HepG2 (cell line): Measurements from ENCODE around the gene HMGN1. TPM values are rescaled to one million over a fixed set of nuclear protein-coding genes. Genes with fewer than 3 reads are reported as not detected.
A peak's percentile ranks its signal among the peaks of the same experiment; 100 is the strongest.

ENCODE experiments used
- CBX2 ChIP-seq, 2 experiments: fragments of 200-600 bp in 1 of 2; sonication (generic); formaldehyde crosslinking in 1 of 2; IDR thresholded peaks; 2 replicates each; pipeline versions ENCODE4 v1.7.0 to v1.8.1; 2018 to 2022; ENCODE audit warnings: low read depth in 2 of 2, low read length in 1 of 2, mild to moderate bottlenecking in 1 of 2, missing genetic modification reagents in 1 of 2
- KLF12 ChIP-seq: sonication (generic); formaldehyde crosslinking; IDR thresholded peaks from 2 replicates; pipeline ENCODE4 v1.4.0; 2020; ENCODE audit warnings: missing genetic modification reagents, borderline replicate concordance
- NAIF1 ChIP-seq: sonication (generic); formaldehyde crosslinking; IDR thresholded peaks from 2 replicates; pipeline ENCODE4 v1.5.0; 2020; ENCODE audit warnings: mild to moderate bottlenecking, missing genetic modification reagents, borderline replicate concordance
- RFXAP ChIP-seq: sonication (generic); formaldehyde crosslinking; IDR thresholded peaks from 2 replicates; pipeline ENCODE4 v1.4.0; 2020; ENCODE audit warnings: missing genetic modification reagents, borderline replicate concordance
- SMARCE1 ChIP-seq: fragments of 450-650 bp; IDR thresholded peaks from 2 replicates; pipeline ENCODE4 v1.6.1; 2017; ENCODE audit warnings: borderline replicate concordance
- TCF7 ChIP-seq: sonication (generic); IDR thresholded peaks from 2 replicates; pipeline ENCODE4 v1.6.1; 2016; ENCODE audit warnings: antibody characterized with exemption, low read depth
- TGIF2 ChIP-seq: IDR thresholded peaks from 2 replicates; pipeline ENCODE4 v1.6.1; 2016; ENCODE audit warnings: control low read depth, missing compliant biosample characterization
- TSC22D2 ChIP-seq: sonication (generic); formaldehyde crosslinking; IDR thresholded peaks from 2 replicates; pipeline ENCODE4 v1.5.1; 2020; ENCODE audit warnings: missing genetic modification reagents, mild to moderate bottlenecking, borderline replicate concordance
- ZBTB1 ChIP-seq: sonication (generic); formaldehyde crosslinking; IDR thresholded peaks from 2 replicates; pipeline ENCODE4 v1.4.0; 2020; ENCODE audit warnings: missing genetic modification reagents, borderline replicate concordance
- ZNF292 ChIP-seq: sonication (generic); formaldehyde crosslinking; IDR thresholded peaks from 2 replicates; pipeline ENCODE4 v1.8.1; 2022; ENCODE audit warnings: mild to moderate bottlenecking, low read depth, missing genetic modification reagents, borderline replicate concordance
- polyA plus RNA-seq, 8 experiments: library from polyadenylated mRNA; depleted of rRNA in 3 of 8; stranded (reverse) in 7 of 8; unstranded in 1 of 8; fragments of >200 nt; fragmentation: Illumina TruSeq in 4 of 8; extraction: Trizol in 4 of 8; gene quantifications; 2 replicates each; pipeline versions ENCODE4 v1.2.1 to v1.2.3, GENCODE V29; 2011 to 2016; ENCODE audit warnings: low read depth in 4 of 8, missing spikeins in 1 of 8, mixed read lengths in 1 of 8; ENCODE audit not compliant: insufficient read depth in 1 of 8
- total RNA-seq, 5 experiments: library from RNA; depleted of rRNA; stranded (reverse); fragments of >200 nt; fragmentation: Illumina TruSeq; extraction: Trizol; gene quantifications; 2 replicates each; pipeline ENCODE4 v1.2.3, GENCODE V29; 2016; ENCODE audit warnings: low read depth in 1 of 5
- TF ChIP-seq, protein P1 (sequence below): sonication (generic); formaldehyde crosslinking; IDR thresholded peaks from 2 replicates; pipeline ENCODE4 v1.4.0; 2020; ENCODE audit warnings: missing genetic modification reagents
- TF ChIP-seq, protein P2 (sequence below): sonication (generic); formaldehyde crosslinking; IDR thresholded peaks from 2 replicates; pipeline ENCODE4; 2020; ENCODE audit warnings: missing genetic modification reagents, mild to moderate bottlenecking, borderline replicate concordance
- TF ChIP-seq, protein P3 (sequence below): sonication (generic); formaldehyde crosslinking; IDR thresholded peaks from 2 replicates; pipeline ENCODE4 v1.9.0; 2022; ENCODE audit warnings: low read depth, missing genetic modification reagents
- TF ChIP-seq, protein P4 (sequence below): sonication (generic); formaldehyde crosslinking; conservative IDR thresholded peaks from 2 replicates; pipeline ENCODE4 v1.4.0; 2020; ENCODE audit warnings: missing genetic modification reagents
- TF ChIP-seq, protein P5 (sequence below): sonication (generic); formaldehyde crosslinking; conservative IDR thresholded peaks from 2 replicates; pipeline ENCODE4 v1.4.0; 2020; ENCODE audit warnings: mild to moderate bottlenecking, missing genetic modification reagents, moderate library complexity

Gene HMGN1
- total and polyA plus RNA-seq, 2 of the 13 experiments (the other 11 are each of a cell fraction or from before 2014, with no cell fraction given), result 104 to 286 TPM

DNA sequence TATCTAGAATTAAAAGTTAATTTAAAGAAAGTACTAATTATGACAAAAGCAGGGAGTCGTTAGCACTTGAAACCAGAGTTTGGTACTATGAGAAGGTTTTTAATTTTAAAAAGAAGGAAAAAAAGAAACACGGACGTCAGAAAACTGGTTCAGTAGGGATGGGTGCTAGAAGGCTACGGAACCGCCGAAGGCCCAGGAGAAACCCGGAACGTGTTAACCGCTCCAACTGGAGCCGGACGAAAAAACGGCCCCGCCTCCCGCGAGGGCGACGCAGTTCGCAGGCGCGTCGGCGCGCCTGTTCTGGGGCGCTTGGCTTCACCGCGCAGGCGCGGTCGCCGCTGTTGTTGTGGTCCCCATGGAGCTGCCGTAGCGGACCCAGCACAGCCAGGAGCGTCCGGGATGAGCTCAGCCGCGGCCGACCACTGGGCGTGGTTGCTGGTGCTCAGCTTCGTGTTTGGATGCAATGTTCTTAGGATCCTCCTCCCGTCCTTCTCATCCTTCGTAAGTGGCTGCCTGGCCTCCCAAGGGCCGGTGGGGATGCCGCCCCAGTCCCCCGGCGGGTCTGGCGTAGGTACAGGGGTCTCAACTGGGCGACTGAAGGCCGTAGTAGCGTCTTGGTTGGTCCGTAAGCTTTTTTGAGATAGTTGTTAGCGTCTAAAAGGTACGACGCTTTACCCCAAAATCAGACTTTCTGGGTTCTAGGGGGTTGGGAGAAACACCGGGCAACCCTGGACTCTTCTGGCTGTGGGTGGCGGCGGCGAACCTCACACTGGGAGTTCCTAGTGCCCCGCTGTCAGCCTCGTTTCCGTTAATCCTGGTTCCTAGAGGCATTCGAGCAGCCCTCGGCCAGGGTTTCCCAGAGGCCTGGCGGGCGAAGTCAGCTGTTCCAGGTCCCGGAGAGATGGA, 31.4 kb upstream of the HMGN1 start (continued):
- TF ChIP-seq, protein P1, sequence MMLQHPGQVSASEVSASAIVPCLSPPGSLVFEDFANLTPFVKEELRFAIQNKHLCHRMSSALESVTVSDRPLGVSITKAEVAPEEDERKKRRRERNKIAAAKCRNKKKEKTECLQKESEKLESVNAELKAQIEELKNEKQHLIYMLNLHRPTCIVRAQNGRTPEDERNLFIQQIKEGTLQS (CRISPR knock-in tag), result no peak
- TF ChIP-seq, protein P2, sequence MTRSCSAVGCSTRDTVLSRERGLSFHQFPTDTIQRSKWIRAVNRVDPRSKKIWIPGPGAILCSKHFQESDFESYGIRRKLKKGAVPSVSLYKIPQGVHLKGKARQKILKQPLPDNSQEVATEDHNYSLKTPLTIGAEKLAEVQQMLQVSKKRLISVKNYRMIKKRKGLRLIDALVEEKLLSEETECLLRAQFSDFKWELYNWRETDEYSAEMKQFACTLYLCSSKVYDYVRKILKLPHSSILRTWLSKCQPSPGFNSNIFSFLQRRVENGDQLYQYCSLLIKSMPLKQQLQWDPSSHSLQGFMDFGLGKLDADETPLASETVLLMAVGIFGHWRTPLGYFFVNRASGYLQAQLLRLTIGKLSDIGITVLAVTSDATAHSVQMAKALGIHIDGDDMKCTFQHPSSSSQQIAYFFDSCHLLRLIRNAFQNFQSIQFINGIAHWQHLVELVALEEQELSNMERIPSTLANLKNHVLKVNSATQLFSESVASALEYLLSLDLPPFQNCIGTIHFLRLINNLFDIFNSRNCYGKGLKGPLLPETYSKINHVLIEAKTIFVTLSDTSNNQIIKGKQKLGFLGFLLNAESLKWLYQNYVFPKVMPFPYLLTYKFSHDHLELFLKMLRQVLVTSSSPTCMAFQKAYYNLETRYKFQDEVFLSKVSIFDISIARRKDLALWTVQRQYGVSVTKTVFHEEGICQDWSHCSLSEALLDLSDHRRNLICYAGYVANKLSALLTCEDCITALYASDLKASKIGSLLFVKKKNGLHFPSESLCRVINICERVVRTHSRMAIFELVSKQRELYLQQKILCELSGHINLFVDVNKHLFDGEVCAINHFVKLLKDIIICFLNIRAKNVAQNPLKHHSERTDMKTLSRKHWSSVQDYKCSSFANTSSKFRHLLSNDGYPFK (CRISPR knock-in tag), result no peak
- TF ChIP-seq ZBTB1 (no peak), ZNF292 (CRISPR knock-in tag) (0 out of 2 replicates have a peak, but pooled peaks have one; percentile 22), CBX2 (IDR thresholded peaks at IDR 0.05; ENCODE audit: low read depth, low read length) (no peak), CBX2 (CRISPR knock-in tag; IDR thresholded peaks at IDR 0.05; ENCODE audit: low read depth) (no peak), TCF7 (no peak), KLF12 (CRISPR knock-in tag) (no peak), NAIF1 (0 out of 2 replicates have a peak, but pooled peaks have one; percentile 30), RFXAP (CRISPR knock-in tag) (no peak), TGIF2 (CRISPR knock-in tag) (no peak), TSC22D2 (CRISPR knock-in tag) (no peak), SMARCE1 (no peak)
- TF ChIP-seq, protein P3, sequence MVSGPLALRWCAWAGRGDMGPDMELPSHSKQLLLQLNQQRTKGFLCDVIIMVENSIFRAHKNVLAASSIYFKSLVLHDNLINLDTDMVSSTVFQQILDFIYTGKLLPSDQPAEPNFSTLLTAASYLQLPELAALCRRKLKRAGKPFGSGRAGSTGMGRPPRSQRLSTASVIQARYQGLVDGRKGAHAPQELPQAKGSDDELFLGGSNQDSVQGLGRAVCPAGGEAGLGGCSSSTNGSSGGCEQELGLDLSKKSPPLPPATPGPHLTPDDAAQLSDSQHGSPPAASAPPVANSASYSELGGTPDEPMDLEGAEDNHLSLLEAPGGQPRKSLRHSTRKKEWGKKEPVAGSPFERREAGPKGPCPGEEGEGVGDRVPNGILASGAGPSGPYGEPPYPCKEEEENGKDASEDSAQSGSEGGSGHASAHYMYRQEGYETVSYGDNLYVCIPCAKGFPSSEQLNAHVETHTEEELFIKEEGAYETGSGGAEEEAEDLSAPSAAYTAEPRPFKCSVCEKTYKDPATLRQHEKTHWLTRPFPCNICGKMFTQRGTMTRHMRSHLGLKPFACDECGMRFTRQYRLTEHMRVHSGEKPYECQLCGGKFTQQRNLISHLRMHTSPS, result no peak
- TF ChIP-seq, protein P4, sequence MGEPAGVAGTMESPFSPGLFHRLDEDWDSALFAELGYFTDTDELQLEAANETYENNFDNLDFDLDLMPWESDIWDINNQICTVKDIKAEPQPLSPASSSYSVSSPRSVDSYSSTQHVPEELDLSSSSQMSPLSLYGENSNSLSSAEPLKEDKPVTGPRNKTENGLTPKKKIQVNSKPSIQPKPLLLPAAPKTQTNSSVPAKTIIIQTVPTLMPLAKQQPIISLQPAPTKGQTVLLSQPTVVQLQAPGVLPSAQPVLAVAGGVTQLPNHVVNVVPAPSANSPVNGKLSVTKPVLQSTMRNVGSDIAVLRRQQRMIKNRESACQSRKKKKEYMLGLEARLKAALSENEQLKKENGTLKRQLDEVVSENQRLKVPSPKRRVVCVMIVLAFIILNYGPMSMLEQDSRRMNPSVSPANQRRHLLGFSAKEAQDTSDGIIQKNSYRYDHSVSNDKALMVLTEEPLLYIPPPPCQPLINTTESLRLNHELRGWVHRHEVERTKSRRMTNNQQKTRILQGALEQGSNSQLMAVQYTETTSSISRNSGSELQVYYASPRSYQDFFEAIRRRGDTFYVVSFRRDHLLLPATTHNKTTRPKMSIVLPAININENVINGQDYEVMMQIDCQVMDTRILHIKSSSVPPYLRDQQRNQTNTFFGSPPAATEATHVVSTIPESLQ (CRISPR knock-in tag), result 0 out of 2 replicates have a peak, but pooled peaks have one; percentile 75
- TF ChIP-seq, protein P5, sequence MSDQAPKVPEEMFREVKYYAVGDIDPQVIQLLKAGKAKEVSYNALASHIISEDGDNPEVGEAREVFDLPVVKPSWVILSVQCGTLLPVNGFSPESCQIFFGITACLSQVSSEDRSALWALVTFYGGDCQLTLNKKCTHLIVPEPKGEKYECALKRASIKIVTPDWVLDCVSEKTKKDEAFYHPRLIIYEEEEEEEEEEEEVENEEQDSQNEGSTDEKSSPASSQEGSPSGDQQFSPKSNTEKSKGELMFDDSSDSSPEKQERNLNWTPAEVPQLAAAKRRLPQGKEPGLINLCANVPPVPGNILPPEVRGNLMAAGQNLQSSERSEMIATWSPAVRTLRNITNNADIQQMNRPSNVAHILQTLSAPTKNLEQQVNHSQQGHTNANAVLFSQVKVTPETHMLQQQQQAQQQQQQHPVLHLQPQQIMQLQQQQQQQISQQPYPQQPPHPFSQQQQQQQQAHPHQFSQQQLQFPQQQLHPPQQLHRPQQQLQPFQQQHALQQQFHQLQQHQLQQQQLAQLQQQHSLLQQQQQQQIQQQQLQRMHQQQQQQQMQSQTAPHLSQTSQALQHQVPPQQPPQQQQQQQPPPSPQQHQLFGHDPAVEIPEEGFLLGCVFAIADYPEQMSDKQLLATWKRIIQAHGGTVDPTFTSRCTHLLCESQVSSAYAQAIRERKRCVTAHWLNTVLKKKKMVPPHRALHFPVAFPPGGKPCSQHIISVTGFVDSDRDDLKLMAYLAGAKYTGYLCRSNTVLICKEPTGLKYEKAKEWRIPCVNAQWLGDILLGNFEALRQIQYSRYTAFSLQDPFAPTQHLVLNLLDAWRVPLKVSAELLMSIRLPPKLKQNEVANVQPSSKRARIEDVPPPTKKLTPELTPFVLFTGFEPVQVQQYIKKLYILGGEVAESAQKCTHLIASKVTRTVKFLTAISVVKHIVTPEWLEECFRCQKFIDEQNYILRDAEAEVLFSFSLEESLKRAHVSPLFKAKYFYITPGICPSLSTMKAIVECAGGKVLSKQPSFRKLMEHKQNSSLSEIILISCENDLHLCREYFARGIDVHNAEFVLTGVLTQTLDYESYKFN (CRISPR knock-in tag), result no peak
